ENCODE results near the gene BLMH. TPM values are rescaled to one million over a fixed set of nuclear protein-coding genes. Genes with fewer than 3 reads are reported as not detected.

The BLMH gene
- total and polyA plus RNA-seq, 2 donors (not counting 1 experiment from before 2014, with no cell fraction given): 5.9 to 25.9 TPM

DNA sequence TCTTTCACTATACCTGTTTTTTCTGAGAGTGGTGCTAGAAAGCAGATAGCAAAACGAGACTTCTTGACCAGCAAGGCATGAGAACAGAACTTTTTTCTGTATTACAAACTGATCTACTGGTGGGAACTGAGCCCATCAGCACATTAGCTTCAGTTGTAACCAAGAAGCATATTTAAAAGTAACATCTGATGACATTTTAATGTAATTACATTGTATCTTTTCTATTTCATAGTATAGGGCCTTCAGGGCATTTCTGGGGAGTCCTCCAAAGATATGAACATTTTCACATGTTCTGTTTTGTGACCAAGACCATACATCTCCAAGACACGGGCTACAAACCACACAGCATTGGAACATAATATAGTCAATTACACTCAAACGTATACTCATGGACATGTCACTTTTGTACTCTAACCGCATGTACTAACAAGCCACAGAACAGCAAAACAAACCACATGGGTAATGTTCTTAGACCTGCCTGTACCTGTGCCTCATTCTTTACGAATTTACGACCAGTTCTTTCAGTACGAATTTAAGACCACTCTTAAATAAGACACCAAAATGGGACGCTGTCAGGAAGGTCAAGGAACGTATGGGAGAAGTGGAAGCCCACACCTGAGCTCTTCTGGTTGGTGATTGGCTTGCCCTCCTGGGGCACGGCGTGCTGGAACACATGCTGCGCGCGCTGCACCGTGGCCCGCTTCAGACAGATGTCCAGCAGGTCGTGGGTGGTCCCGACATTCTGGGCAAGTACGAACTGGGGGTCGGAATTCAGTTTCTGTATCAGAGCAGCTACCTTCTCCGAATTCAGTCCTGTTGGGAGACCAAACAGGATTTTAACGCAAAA is 825 bp downstream of the BLMH start:
- peaks cover 0 to 4% (median 0%) of the 10 kb centered on the region in 4 experiments for H3K27me3 ChIP-seq (replicated peaks in 1 of 4; ENCODE audit: control extremely low read depth in 1 of 4, control insufficient read depth in 3 of 4, insufficient read depth in 4 of 4, low read length in 3 of 4)
- H3K4me1 Mint-ChIP-seq: peaks cover 10% of the 10 kb centered on the region
- peaks cover 12 to 16% of the 10 kb centered on the region in 2 donors for H3K4me1 ChIP-seq (ENCODE audit: control insufficient read depth in 2 of 2, insufficient read depth in 2 of 2, low read length in 2 of 2)
- ATAC-seq (ENCODE audit: low read depth): peak; percentile 19
- H3K9me3 ChIP-seq (ENCODE audit: control extremely low read depth in 1 of 3, control insufficient read depth in 2 of 3, insufficient read depth in 1 of 3, low read length in 2 of 3): no peaks in the 10 kb centered on the region
- intact Hi-C loops (cut with micrococcal nuclease): no loop called here
- peaks cover 3% of the 10 kb centered on the region for H3K79me2 ChIP-seq (ENCODE audit: control insufficient read depth, insufficient read depth, low read length)
- no peak for DNase-seq
- H3K4me3 Mint-ChIP-seq: peak overlapping the region; percentile 96
- H3K9me3 Mint-ChIP-seq (ENCODE audit: insufficient read depth): no peaks in the 10 kb centered on the region
- H3K9ac ChIP-seq (ENCODE audit: low read length): peak overlapping the region; percentile 89
- H3K4me3 ChIP-seq (ENCODE audit: control extremely low read depth in 1 of 5, extremely low read depth in 1 of 5, insufficient read depth in 1 of 5, low read depth in 2 of 5, low read length in 4 of 5): peak overlapping the region; percentile 70 to 87 (median 80)
- peak overlapping the region; percentile 78 for H3K27ac Mint-ChIP-seq
- ChIA-PET POLR2A (no interaction called here), CTCF (interaction anchor here (0.8 to 2.0 kb wide), 2 partner anchors 48 to 166 kb away, joined by 3 to 5 read pairs; no protein-coding TSS in a partner anchor)
- TF ChIP-seq EZH2 (IDR thresholded peaks at IDR 0.05; ENCODE audit: borderline replicate concordance, insufficient read depth, low read depth, low read length, poor library complexity, severe bottlenecking) (no peak), CTCF (IDR thresholded peaks at IDR 0.05) (no peak)
- no peak overlapping the region for H3K27ac ChIP-seq (ENCODE audit: low read length in 2 of 2)
- H3K27me3 Mint-ChIP-seq: no peaks in the 10 kb centered on the region
- H3K36me3 ChIP-seq (replicated peaks in 1 of 2; ENCODE audit: control extremely low read depth in 1 of 2, control insufficient read depth in 1 of 2, extremely low read depth in 1 of 2, insufficient read depth in 2 of 2, low read length in 1 of 2): peaks cover 0 to 19% of the 10 kb centered on the region in 2 experiments
- peak overlapping the region; percentile 76 for H3K4me2 ChIP-seq (replicated peaks; ENCODE audit: low read depth, low read length, poor library complexity, severe bottlenecking)
- WGBS (ENCODE audit: insufficient coverage): 2% methylated on average over 20 of the region's 22 CpGs
- H2AFZ ChIP-seq (ENCODE audit: insufficient read depth, low read depth, low read length, poor library complexity, severe bottlenecking): peak overlapping the region; percentile 90
- H4K20me1 ChIP-seq (ENCODE audit: control insufficient read depth, insufficient read depth, low read length, poor library complexity, severe bottlenecking): no peaks in the 10 kb centered on the region

- peaks cover 0 to 27% of the 10 kb centered on the region in 2 experiments for H3K36me3 ChIP-seq (replicated peaks in 1 of 2; ENCODE audit: control extremely low read depth in 1 of 2, control insufficient read depth in 1 of 2, extremely low read depth in 1 of 2, insufficient read depth in 2 of 2, low read length in 1 of 2)
- no peak overlapping the region for H3K27ac Mint-ChIP-seq
- intact Hi-C loops (cut with micrococcal nuclease): no loop called here
- no peak for ATAC-seq (ENCODE audit: low read depth)
- CTCF ChIA-PET: no interaction called here
- no peaks in the 10 kb centered on the region for H3K9me3 ChIP-seq (ENCODE audit: control extremely low read depth in 1 of 3, control insufficient read depth in 2 of 3, insufficient read depth in 1 of 3, low read length in 2 of 3)
- no CpG with 5 or more reads among the region's 2 CpGs for WGBS (ENCODE audit: insufficient coverage)
- H3K4me1 ChIP-seq (ENCODE audit: control insufficient read depth in 2 of 2, insufficient read depth in 2 of 2, low read length in 2 of 2): peaks cover 12 to 16% of the 10 kb centered on the region in 2 donors
- H3K79me2 ChIP-seq (ENCODE audit: control insufficient read depth, insufficient read depth, low read length): peaks cover 3% of the 10 kb centered on the region
- no peak overlapping the region for H3K4me3 Mint-ChIP-seq
- no peaks in the 10 kb centered on the region for H3K27me3 Mint-ChIP-seq
- TF ChIP-seq CTCF (IDR thresholded peaks at IDR 0.05) (no peak), EZH2 (IDR thresholded peaks at IDR 0.05; ENCODE audit: borderline replicate concordance, insufficient read depth, low read depth, low read length, poor library complexity, severe bottlenecking) (no peak)
- no peak overlapping the region for H3K27ac ChIP-seq (ENCODE audit: low read length in 2 of 2)
- no peak overlapping the region for H3K4me3 ChIP-seq (ENCODE audit: control extremely low read depth in 1 of 5, extremely low read depth in 1 of 5, insufficient read depth in 1 of 5, low read depth in 2 of 5, low read length in 4 of 5)
- peaks cover 10% of the 10 kb centered on the region for H3K4me1 Mint-ChIP-seq
- no peak overlapping the region for H3K9ac ChIP-seq (ENCODE audit: low read length)
- DNase-seq: no peak
- POLR2A ChIA-PET: no interaction called here
- H3K9me3 Mint-ChIP-seq (ENCODE audit: insufficient read depth): no peaks in the 10 kb centered on the region
- no peak overlapping the region for H2AFZ ChIP-seq (ENCODE audit: insufficient read depth, low read depth, low read length, poor library complexity, severe bottlenecking)
- peaks cover 0 to 4% (median 0%) of the 10 kb centered on the region in 4 experiments for H3K27me3 ChIP-seq (replicated peaks in 1 of 4; ENCODE audit: control extremely low read depth in 1 of 4, control insufficient read depth in 3 of 4, insufficient read depth in 4 of 4, low read length in 3 of 4)
- no peak overlapping the region for H3K4me2 ChIP-seq (replicated peaks; ENCODE audit: low read depth, low read length, poor library complexity, severe bottlenecking)
- no peaks in the 10 kb centered on the region for H4K20me1 ChIP-seq (ENCODE audit: control insufficient read depth, insufficient read depth, low read length, poor library complexity, severe bottlenecking)
Observed at GRCh38 chr17:30290077-30290476, 1.7 kb downstream of the BLMH start.

All from B cell (primary cell).